ENCODE results near the gene TRIM7. TPM values are rescaled to one million over a fixed set of nuclear protein-coding genes. Genes with fewer than 3 reads are reported as not detected.

Gene TRIM7
- total and polyA plus RNA-seq, 9 of the 15 experiments (the other 6 are each of a cell fraction or from before 2014, with no cell fraction given): 2.6 to 14.9 (median 8.9) TPM

DNA sequence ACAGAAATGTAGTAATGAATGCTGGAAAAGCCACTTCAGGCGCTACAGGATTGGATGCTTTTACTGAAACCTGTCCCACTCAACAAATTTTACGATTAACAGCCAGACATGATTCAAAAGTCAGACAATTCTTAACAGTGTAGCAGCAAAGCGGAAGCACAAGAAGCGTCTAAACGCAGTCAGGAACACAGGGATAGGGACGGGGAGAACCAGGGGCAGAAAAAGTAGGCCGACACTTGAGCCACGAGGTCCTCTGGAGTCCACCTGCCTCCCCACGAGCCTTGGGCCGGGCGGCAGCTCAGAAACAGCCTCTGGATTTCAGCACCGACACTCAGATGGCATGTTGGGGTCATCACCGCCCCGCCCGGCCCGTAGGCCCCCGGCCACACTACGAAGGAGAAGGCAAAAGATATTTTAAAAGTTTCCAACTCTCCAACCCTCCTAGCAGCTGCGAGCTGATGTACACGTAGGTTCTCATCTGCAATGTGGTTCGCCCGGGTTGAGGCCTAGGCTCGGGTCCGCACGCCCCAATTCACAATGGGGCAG lies 38.1 kb upstream of the TRIM7 start (continued):
- TF ChIP-seq, protein P1, sequence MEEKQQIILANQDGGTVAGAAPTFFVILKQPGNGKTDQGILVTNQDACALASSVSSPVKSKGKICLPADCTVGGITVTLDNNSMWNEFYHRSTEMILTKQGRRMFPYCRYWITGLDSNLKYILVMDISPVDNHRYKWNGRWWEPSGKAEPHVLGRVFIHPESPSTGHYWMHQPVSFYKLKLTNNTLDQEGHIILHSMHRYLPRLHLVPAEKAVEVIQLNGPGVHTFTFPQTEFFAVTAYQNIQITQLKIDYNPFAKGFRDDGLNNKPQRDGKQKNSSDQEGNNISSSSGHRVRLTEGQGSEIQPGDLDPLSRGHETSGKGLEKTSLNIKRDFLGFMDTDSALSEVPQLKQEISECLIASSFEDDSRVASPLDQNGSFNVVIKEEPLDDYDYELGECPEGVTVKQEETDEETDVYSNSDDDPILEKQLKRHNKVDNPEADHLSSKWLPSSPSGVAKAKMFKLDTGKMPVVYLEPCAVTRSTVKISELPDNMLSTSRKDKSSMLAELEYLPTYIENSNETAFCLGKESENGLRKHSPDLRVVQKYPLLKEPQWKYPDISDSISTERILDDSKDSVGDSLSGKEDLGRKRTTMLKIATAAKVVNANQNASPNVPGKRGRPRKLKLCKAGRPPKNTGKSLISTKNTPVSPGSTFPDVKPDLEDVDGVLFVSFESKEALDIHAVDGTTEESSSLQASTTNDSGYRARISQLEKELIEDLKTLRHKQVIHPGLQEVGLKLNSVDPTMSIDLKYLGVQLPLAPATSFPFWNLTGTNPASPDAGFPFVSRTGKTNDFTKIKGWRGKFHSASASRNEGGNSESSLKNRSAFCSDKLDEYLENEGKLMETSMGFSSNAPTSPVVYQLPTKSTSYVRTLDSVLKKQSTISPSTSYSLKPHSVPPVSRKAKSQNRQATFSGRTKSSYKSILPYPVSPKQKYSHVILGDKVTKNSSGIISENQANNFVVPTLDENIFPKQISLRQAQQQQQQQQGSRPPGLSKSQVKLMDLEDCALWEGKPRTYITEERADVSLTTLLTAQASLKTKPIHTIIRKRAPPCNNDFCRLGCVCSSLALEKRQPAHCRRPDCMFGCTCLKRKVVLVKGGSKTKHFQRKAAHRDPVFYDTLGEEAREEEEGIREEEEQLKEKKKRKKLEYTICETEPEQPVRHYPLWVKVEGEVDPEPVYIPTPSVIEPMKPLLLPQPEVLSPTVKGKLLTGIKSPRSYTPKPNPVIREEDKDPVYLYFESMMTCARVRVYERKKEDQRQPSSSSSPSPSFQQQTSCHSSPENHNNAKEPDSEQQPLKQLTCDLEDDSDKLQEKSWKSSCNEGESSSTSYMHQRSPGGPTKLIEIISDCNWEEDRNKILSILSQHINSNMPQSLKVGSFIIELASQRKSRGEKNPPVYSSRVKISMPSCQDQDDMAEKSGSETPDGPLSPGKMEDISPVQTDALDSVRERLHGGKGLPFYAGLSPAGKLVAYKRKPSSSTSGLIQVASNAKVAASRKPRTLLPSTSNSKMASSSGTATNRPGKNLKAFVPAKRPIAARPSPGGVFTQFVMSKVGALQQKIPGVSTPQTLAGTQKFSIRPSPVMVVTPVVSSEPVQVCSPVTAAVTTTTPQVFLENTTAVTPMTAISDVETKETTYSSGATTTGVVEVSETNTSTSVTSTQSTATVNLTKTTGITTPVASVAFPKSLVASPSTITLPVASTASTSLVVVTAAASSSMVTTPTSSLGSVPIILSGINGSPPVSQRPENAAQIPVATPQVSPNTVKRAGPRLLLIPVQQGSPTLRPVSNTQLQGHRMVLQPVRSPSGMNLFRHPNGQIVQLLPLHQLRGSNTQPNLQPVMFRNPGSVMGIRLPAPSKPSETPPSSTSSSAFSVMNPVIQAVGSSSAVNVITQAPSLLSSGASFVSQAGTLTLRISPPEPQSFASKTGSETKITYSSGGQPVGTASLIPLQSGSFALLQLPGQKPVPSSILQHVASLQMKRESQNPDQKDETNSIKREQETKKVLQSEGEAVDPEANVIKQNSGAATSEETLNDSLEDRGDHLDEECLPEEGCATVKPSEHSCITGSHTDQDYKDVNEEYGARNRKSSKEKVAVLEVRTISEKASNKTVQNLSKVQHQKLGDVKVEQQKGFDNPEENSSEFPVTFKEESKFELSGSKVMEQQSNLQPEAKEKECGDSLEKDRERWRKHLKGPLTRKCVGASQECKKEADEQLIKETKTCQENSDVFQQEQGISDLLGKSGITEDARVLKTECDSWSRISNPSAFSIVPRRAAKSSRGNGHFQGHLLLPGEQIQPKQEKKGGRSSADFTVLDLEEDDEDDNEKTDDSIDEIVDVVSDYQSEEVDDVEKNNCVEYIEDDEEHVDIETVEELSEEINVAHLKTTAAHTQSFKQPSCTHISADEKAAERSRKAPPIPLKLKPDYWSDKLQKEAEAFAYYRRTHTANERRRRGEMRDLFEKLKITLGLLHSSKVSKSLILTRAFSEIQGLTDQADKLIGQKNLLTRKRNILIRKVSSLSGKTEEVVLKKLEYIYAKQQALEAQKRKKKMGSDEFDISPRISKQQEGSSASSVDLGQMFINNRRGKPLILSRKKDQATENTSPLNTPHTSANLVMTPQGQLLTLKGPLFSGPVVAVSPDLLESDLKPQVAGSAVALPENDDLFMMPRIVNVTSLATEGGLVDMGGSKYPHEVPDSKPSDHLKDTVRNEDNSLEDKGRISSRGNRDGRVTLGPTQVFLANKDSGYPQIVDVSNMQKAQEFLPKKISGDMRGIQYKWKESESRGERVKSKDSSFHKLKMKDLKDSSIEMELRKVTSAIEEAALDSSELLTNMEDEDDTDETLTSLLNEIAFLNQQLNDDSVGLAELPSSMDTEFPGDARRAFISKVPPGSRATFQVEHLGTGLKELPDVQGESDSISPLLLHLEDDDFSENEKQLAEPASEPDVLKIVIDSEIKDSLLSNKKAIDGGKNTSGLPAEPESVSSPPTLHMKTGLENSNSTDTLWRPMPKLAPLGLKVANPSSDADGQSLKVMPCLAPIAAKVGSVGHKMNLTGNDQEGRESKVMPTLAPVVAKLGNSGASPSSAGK (IDR thresholded peaks at IDR 0.05): no peak
- no peak; the same call in 1 of the 2 replicates for TF ChIP-seq STAG1 (CRISPR knock-in tag; IDR thresholded peaks at IDR 0.05; ENCODE audit: borderline replicate concordance)
- TF ChIP-seq KLF13 (tag; IDR thresholded peaks at IDR 0.05; ENCODE audit: borderline replicate concordance, low read depth): no peak
- TF ChIP-seq TAL1 (IDR thresholded peaks at IDR 0.05): no peak
- TF ChIP-seq SREBF1 (IDR thresholded peaks at IDR 0.05; ENCODE audit: borderline replicate concordance, low read depth, low read length): no peak
- TF ChIP-seq ZNF224 (CRISPR knock-in tag; IDR thresholded peaks at IDR 0.05): no peak
- TF ChIP-seq, protein P2, sequence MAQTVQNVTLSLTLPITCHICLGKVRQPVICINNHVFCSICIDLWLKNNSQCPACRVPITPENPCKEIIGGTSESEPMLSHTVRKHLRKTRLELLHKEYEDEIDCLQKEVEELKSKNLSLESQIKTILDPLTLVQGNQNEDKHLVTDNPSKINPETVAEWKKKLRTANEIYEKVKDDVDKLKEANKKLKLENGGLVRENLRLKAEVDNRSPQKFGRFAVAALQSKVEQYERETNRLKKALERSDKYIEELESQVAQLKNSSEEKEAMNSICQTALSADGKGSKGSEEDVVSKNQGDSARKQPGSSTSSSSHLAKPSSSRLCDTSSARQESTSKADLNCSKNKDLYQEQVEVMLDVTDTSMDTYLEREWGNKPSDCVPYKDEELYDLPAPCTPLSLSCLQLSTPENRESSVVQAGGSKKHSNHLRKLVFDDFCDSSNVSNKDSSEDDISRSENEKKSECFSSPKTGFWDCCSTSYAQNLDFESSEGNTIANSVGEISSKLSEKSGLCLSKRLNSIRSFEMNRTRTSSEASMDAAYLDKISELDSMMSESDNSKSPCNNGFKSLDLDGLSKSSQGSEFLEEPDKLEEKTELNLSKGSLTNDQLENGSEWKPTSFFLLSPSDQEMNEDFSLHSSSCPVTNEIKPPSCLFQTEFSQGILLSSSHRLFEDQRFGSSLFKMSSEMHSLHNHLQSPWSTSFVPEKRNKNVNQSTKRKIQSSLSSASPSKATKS (CRISPR knock-in tag; IDR thresholded peaks at IDR 0.05): no peak
- TF ChIP-seq ESRRB (CRISPR knock-in tag; IDR thresholded peaks at IDR 0.05; ENCODE audit: borderline replicate concordance): no peak
- TF ChIP-seq BRD4 (IDR thresholded peaks at IDR 0.05): no peak; the same call in 1 of the 2 replicates
- TF ChIP-seq SLC30A9 (CRISPR knock-in tag; IDR thresholded peaks at IDR 0.05): no peak
- no peak for TF ChIP-seq RBM25 (IDR thresholded peaks at IDR 0.05; ENCODE audit: low read depth, low read length, severe bottlenecking)
- TF ChIP-seq ZNF347 (CRISPR knock-in tag; IDR thresholded peaks at IDR 0.05; ENCODE audit: low read depth): no peak
- TF ChIP-seq, protein P3, sequence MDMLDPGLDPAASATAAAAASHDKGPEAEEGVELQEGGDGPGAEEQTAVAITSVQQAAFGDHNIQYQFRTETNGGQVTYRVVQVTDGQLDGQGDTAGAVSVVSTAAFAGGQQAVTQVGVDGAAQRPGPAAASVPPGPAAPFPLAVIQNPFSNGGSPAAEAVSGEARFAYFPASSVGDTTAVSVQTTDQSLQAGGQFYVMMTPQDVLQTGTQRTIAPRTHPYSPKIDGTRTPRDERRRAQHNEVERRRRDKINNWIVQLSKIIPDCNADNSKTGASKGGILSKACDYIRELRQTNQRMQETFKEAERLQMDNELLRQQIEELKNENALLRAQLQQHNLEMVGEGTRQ (CRISPR knock-in tag; IDR thresholded peaks at IDR 0.05): no peak
